Stimulated activated CD8-positive, alpha-beta memory T cell treated with anti-CD3 and anti-CD28 coated beads, Interleukin-15, amount 100 ng/mL, for 1 hour (primary cell): ENCODE results near the gene PHIP.

ENCODE experiments used
- DNase-seq: peaks from one replicate; pipeline ENCODE4 v3.0.0-alpha.2; 2020; ENCODE audit warnings: low read depth

Gene PHIP

GRCh38 chr6:79070206-79070825, 7.7 kb downstream of the PHIP start:
- DNase-seq, result no peak

- no peak for DNase-seq
Observed at GRCh38 chr6:79066828-79067227, 11.2 kb downstream of the PHIP start.

- no peak for DNase-seq
Observed at GRCh38 chr6:79066330-79066729, 11.7 kb downstream of the PHIP start.

- DNase-seq, result no peak
Observed at GRCh38 chr6:79065232-79065631, 12.8 kb downstream of the PHIP start.

- no peak for DNase-seq
Observed at GRCh38 chr6:79064635-79065034, 13.4 kb downstream of the PHIP start.

- DNase-seq, result no peak
Observed at GRCh38 chr6:79062708-79063107, 15.3 kb downstream of the PHIP start.

GRCh38 chr6:79057746-79058145, 20.3 kb downstream of the PHIP start:
- no peak for DNase-seq

GRCh38 chr6:79056226-79056625, 21.8 kb downstream of the PHIP start:
- DNase-seq, result no peak

- no peak for DNase-seq
Observed at GRCh38 chr6:79048611-79049010, 29.4 kb downstream of the PHIP start.

GRCh38 chr6:79047072-79047471, 31.0 kb downstream of the PHIP start:
- DNase-seq, result no peak

GRCh38 chr6:79045966-79046365, 32.1 kb downstream of the PHIP start:
- no peak for DNase-seq

GRCh38 chr6:79042799-79043126, 35.3 kb downstream of the PHIP start:
- DNase-seq, result no peak

GRCh38 chr6:79042088-79042798, 35.8 kb downstream of the PHIP start:
- no peak for DNase-seq

GRCh38 chr6:79040083-79040482, 38.0 kb downstream of the PHIP start:
- no peak for DNase-seq

- no peak for DNase-seq
Observed at GRCh38 chr6:79038061-79038460, 40.0 kb downstream of the PHIP start.

- DNase-seq, result no peak
Observed at GRCh38 chr6:79034865-79035264, 43.2 kb downstream of the PHIP start.

GRCh38 chr6:79033279-79033678, 44.8 kb downstream of the PHIP start:
- no peak for DNase-seq

- no peak for DNase-seq
Observed at GRCh38 chr6:79031821-79032590, 46.0 kb downstream of the PHIP start.

GRCh38 chr6:79030511-79030910, 47.5 kb downstream of the PHIP start:
- no peak for DNase-seq

- DNase-seq, result no peak
Observed at GRCh38 chr6:79030023-79030422, 48.0 kb downstream of the PHIP start.

GRCh38 chr6:79028641-79029314, 49.3 kb downstream of the PHIP start:
- DNase-seq, result no peak

GRCh38 chr6:79011940-79012339, 66.1 kb downstream of the PHIP start:
- DNase-seq, result no peak

- DNase-seq, result no peak
Observed at GRCh38 chr6:79010422-79010821, 67.6 kb downstream of the PHIP start.
